Left lung (tissue), 10 donors: ENCODE results near the gene MED15. TPM values are rescaled to one million over a fixed set of nuclear protein-coding genes. Genes with fewer than 3 reads are reported as not detected.

Experiments used
- ATAC-seq: fragments of 200-7000 bp; cut with Tn5 transposase; one replicate; pipeline ENCODE4 v1.9.1; 2020; ENCODE audit warnings: moderate library complexity
- DNase-seq, 4 donors: peaks; one replicate each; pipeline ENCODE4 v3.0.0-alpha.2; 2013 to 2020
- H3K27ac ChIP-seq, 2 donors: fragments of 200-600 bp; sonication (generic) in 1 of 2; one replicate each; pipeline versions ENCODE4 v1.5.0 to v1.8.0; 2020 to 2021
- H3K27me3 ChIP-seq, 2 donors: fragments of 200-600 bp; sonication (generic) in 1 of 2; one replicate each; pipeline versions ENCODE4 v1.5.0 to v1.8.0; 2020 to 2021
- H3K36me3 ChIP-seq, 2 donors: fragments of 200-600 bp; sonication (generic) in 1 of 2; one replicate each; pipeline versions ENCODE4 v1.5.0 to v1.8.0; 2020 to 2021
- H3K4me1 ChIP-seq, 2 donors: fragments of 200-600 bp; one replicate each; pipeline ENCODE4 v1.8.0; 2021
- H3K4me3 ChIP-seq, 2 donors: fragments of 200-600 bp; sonication (generic) in 1 of 2; one replicate each; pipeline versions ENCODE4 v1.5.0 to v1.8.0; 2020 to 2021; ENCODE audit warnings: mild to moderate bottlenecking in 1 of 2
- H3K9me3 ChIP-seq, 2 donors: fragments of 200-600 bp; sonication (generic) in 1 of 2; one replicate each; pipeline versions ENCODE4 v1.5.0 to v1.8.0; 2020 to 2021
- CTCF ChIP-seq, 2 donors: fragments of 200-600 bp; sonication (generic) in 1 of 2; IDR thresholded peaks; one replicate each; pipeline versions ENCODE4 v1.5.0 to v1.8.0; 2021; ENCODE audit warnings: antibody characterized with exemption in 2 of 2
- intact Hi-C, 2 donors: fragments of 100-400 bp; cut with DNase I; formaldehyde crosslinking; loops; one replicate each; pipeline versions ENCODE4 v1.11.2 to v1.14.2; 2022
- polyA plus RNA-seq, 6 donors: library from polyadenylated mRNA; unstranded; fragments of 120-200 nt; gene quantifications; one replicate each; pipeline ENCODE4 v1.2.1, GENCODE V29; 2013; ENCODE audit not compliant: insufficient read length in 6 of 6
- total RNA-seq, 2 donors: library from RNA; stranded (reverse); fragmentation: NEBNext Ultra II Directional; extraction: Animal tissue kit (Norgen Biotek cat#: 25700); gene quantifications; one replicate each; pipeline ENCODE4 v1.2.1, GENCODE V29; 2021
- donor health status: DM: no; HTN: yes; CAD: no.
- donor health status: DM: no; HTN: no; CAD: no.

MED15 gene
- total and polyA plus RNA-seq, 8 donors: 47.2 to 121 (median 56.3) TPM

GRCh38 chr22:20634560-20635226 lies 127.3 kb downstream of the MED15 start:
- intact Hi-C loops: no loop called here
- no peak for ATAC-seq
- TF ChIP-seq CTCF (IDR thresholded peaks at IDR 0.05): no peak
- Histone ChIP-seq H3K27ac (no peak overlapping the region), H3K4me3 (no peak overlapping the region), H3K4me1 (no peaks in the 10 kb centered on the region), H3K27me3 (peaks cover 0 to 11% of the 10 kb centered on the region in 2 donors), H3K36me3 (no peaks in the 10 kb centered on the region), H3K9me3 (peaks cover 0 to under 1% of the 10 kb centered on the region in 2 donors)
- DNase-seq: no peak

GRCh38 chr22:20635227-20635591 lies 127.8 kb downstream of the MED15 start:
- ATAC-seq (no peak), DNase-seq (no peak)
- H3K9me3 ChIP-seq: peaks cover 0 to 4% of the 10 kb centered on the region in 2 donors
- no peaks in the 10 kb centered on the region for H3K4me1 ChIP-seq
- intact Hi-C loops: no loop called here
- no peak overlapping the region for H3K4me3 ChIP-seq
- H3K27ac ChIP-seq: no peak overlapping the region
- H3K27me3 ChIP-seq: peaks cover 0 to 11% of the 10 kb centered on the region in 2 donors
- no peak for TF ChIP-seq CTCF (IDR thresholded peaks at IDR 0.05)
- H3K36me3 ChIP-seq: no peaks in the 10 kb centered on the region

GRCh38 chr22:20636075-20636812 lies 128.8 kb downstream of the MED15 start:
- H3K4me1 ChIP-seq: no peaks in the 10 kb centered on the region
- ATAC-seq (no peak), DNase-seq (no peak)
- no peaks in the 10 kb centered on the region for H3K36me3 ChIP-seq
- no peak for TF ChIP-seq CTCF (IDR thresholded peaks at IDR 0.05)
- H3K27me3 ChIP-seq: peaks cover 0 to 11% of the 10 kb centered on the region in 2 donors
- peaks cover 0 to 4% of the 10 kb centered on the region in 2 donors for H3K9me3 ChIP-seq
- H3K27ac ChIP-seq: no peak overlapping the region
- no peak overlapping the region for H3K4me3 ChIP-seq
- intact Hi-C loops: no loop called here

- ATAC-seq: no peak
- DNase-seq: no peak
- Histone ChIP-seq H3K4me1 (no peaks in the 10 kb centered on the region), H3K9me3 (peaks cover 0 to 4% of the 10 kb centered on the region in 2 donors), H3K27me3 (peaks cover 0 to 11% of the 10 kb centered on the region in 2 donors), H3K4me3 (no peak overlapping the region), H3K36me3 (no peaks in the 10 kb centered on the region), H3K27ac (no peak overlapping the region)
- no peak for TF ChIP-seq CTCF (IDR thresholded peaks at IDR 0.05)
- intact Hi-C loops: no loop called here
Observed at GRCh38 chr22:20636945-20637344, 129.5 kb downstream of the MED15 start.

Other genes starting within 250 kb of the MED15 start
- gene RTN4R, start 239.3 kb upstream of the MED15 start, total RNA-seq: 10 to 100 TPM in 1 of 2 donors, 1 to 10 TPM in 1; 8.9 to 10.9 TPM
- 1 to 10 TPM; 3.7 to 9.5 (median 5.9) TPM for gene RTN4R, start 239.3 kb upstream of the MED15 start, polyA plus RNA-seq
- gene DGCR6L, start 187.6 kb upstream of the MED15 start, total RNA-seq: 10 to 100 TPM; 35.5 to 46.7 TPM
- gene DGCR6L, start 187.6 kb upstream of the MED15 start, polyA plus RNA-seq: 10 to 100 TPM; 43.1 to 52.2 (median 48.1) TPM
- gene ZNF74, start 113.5 kb upstream of the MED15 start, total RNA-seq: 10 to 100 TPM; 11.0 to 13.5 TPM
- gene ZNF74, start 113.5 kb upstream of the MED15 start, polyA plus RNA-seq: 10 to 100 TPM; 19.4 to 22.6 (median 20.2) TPM
- gene SCARF2, start 69.8 kb upstream of the MED15 start, total RNA-seq: 10 to 100 TPM; 22.9 to 24.1 TPM
- 10 to 100 TPM; 15.8 to 36.4 (median 22.3) TPM for gene SCARF2, start 69.8 kb upstream of the MED15 start, polyA plus RNA-seq
- gene KLHL22, start 11.8 kb upstream of the MED15 start, total RNA-seq: 10 to 100 TPM; 22.0 to 26.4 TPM
- gene KLHL22, start 11.8 kb upstream of the MED15 start, polyA plus RNA-seq: 10 to 100 TPM; 32.3 to 38.6 (median 35.3) TPM